ENCODE measurements around the gene MYO10.
"Not testable (repeated sequence)": the region's sequence is repeated elsewhere in the genome, so short reads cannot be mapped to it uniquely, and the experiment has no call there.

Gene MYO10

GRCh38 chr5:16742938-16743337, 193.2 kb downstream of the MYO10 start:
- Histone ChIP-seq H3K27me3 (ENCODE audit: control insufficient read depth, insufficient read depth, low read length) (no peaks in the 10 kb centered on the region), H3K36me3 (ENCODE audit: control insufficient read depth, insufficient read depth, low read length) (no peaks in the 10 kb centered on the region), H3K4me3 (ENCODE audit: low read length) (no peak overlapping the region), H3K4me1 (ENCODE audit: control insufficient read depth, insufficient read depth, low read length) (no peaks in the 10 kb centered on the region), H3K27ac (ENCODE audit: low read depth, low read length) (no peak overlapping the region), H3K9ac (ENCODE audit: low read length) (no peak overlapping the region)

- Histone ChIP-seq H3K27me3 (ENCODE audit: control insufficient read depth, insufficient read depth, low read length) (no peaks in the 10 kb centered on the region), H3K4me1 (ENCODE audit: control insufficient read depth, insufficient read depth, low read length) (no peaks in the 10 kb centered on the region), H3K36me3 (ENCODE audit: control insufficient read depth, insufficient read depth, low read length) (no peaks in the 10 kb centered on the region), H3K27ac (ENCODE audit: low read depth, low read length) (no peak overlapping the region), H3K9ac (ENCODE audit: low read length) (no peak overlapping the region), H3K4me3 (ENCODE audit: low read length) (no peak overlapping the region)
Observed at GRCh38 chr5:16740811-16741392, 195.2 kb downstream of the MYO10 start.

- Histone ChIP-seq H3K4me1 (ENCODE audit: control insufficient read depth, insufficient read depth, low read length) (no peaks in the 10 kb centered on the region), H3K9ac (ENCODE audit: low read length) (no peak overlapping the region), H3K27me3 (ENCODE audit: control insufficient read depth, insufficient read depth, low read length) (no peaks in the 10 kb centered on the region), H3K27ac (ENCODE audit: low read depth, low read length) (no peak overlapping the region), H3K36me3 (ENCODE audit: control insufficient read depth, insufficient read depth, low read length) (no peaks in the 10 kb centered on the region), H3K4me3 (ENCODE audit: low read length) (no peak overlapping the region)
Observed at GRCh38 chr5:16740066-16740810, 195.8 kb downstream of the MYO10 start.

- H3K4me3 ChIP-seq (ENCODE audit: low read length); H3K27ac ChIP-seq (ENCODE audit: low read depth, low read length); H3K36me3 ChIP-seq (ENCODE audit: control insufficient read depth, insufficient read depth, low read length); H3K27me3 ChIP-seq (ENCODE audit: control insufficient read depth, insufficient read depth, low read length); H3K9ac ChIP-seq (ENCODE audit: low read length); H3K4me1 ChIP-seq (ENCODE audit: control insufficient read depth, insufficient read depth, low read length): not testable (repeated sequence)
Observed at GRCh38 chr5:16738393-16738792, 197.7 kb downstream of the MYO10 start.

- no peaks in the 10 kb centered on the region for H3K36me3 ChIP-seq (ENCODE audit: control insufficient read depth, insufficient read depth, low read length)
- H3K9ac ChIP-seq (ENCODE audit: low read length): no peak overlapping the region
- no peaks in the 10 kb centered on the region for H3K4me1 ChIP-seq (ENCODE audit: control insufficient read depth, insufficient read depth, low read length)
- no peaks in the 10 kb centered on the region for H3K27me3 ChIP-seq (ENCODE audit: control insufficient read depth, insufficient read depth, low read length)
- H3K4me3 ChIP-seq (ENCODE audit: low read length): no peak overlapping the region
- no peak overlapping the region for H3K27ac ChIP-seq (ENCODE audit: low read depth, low read length)
Observed at GRCh38 chr5:16737620-16738364, 198.3 kb downstream of the MYO10 start.

GRCh38 chr5:16737209-16737608, 198.9 kb downstream of the MYO10 start:
- Histone ChIP-seq H3K27ac (ENCODE audit: low read depth, low read length) (no peak overlapping the region), H3K9ac (ENCODE audit: low read length) (no peak overlapping the region), H3K4me3 (ENCODE audit: low read length) (no peak overlapping the region), H3K36me3 (ENCODE audit: control insufficient read depth, insufficient read depth, low read length) (no peaks in the 10 kb centered on the region), H3K4me1 (ENCODE audit: control insufficient read depth, insufficient read depth, low read length) (no peaks in the 10 kb centered on the region), H3K27me3 (ENCODE audit: control insufficient read depth, insufficient read depth, low read length) (no peaks in the 10 kb centered on the region)

- Histone ChIP-seq H3K36me3 (ENCODE audit: control insufficient read depth, insufficient read depth, low read length) (no peaks in the 10 kb centered on the region), H3K4me1 (ENCODE audit: control insufficient read depth, insufficient read depth, low read length) (no peaks in the 10 kb centered on the region), H3K27ac (ENCODE audit: low read depth, low read length) (no peak overlapping the region), H3K27me3 (ENCODE audit: control insufficient read depth, insufficient read depth, low read length) (no peaks in the 10 kb centered on the region), H3K4me3 (ENCODE audit: low read length) (no peak overlapping the region), H3K9ac (ENCODE audit: low read length) (no peak overlapping the region)
Observed at GRCh38 chr5:16736158-16736995, 199.7 kb downstream of the MYO10 start.

GRCh38 chr5:16735101-16736060, 200.7 kb downstream of the MYO10 start:
- no peaks in the 10 kb centered on the region for H3K4me1 ChIP-seq (ENCODE audit: control insufficient read depth, insufficient read depth, low read length)
- no peaks in the 10 kb centered on the region for H3K27me3 ChIP-seq (ENCODE audit: control insufficient read depth, insufficient read depth, low read length)
- no peak overlapping the region for H3K9ac ChIP-seq (ENCODE audit: low read length)
- no peaks in the 10 kb centered on the region for H3K36me3 ChIP-seq (ENCODE audit: control insufficient read depth, insufficient read depth, low read length)
- no peak overlapping the region for H3K27ac ChIP-seq (ENCODE audit: low read depth, low read length)
- no peak overlapping the region for H3K4me3 ChIP-seq (ENCODE audit: low read length)

- Histone ChIP-seq H3K9ac (ENCODE audit: low read length) (no peak overlapping the region), H3K36me3 (ENCODE audit: control insufficient read depth, insufficient read depth, low read length) (no peaks in the 10 kb centered on the region), H3K27ac (ENCODE audit: low read depth, low read length) (no peak overlapping the region), H3K4me1 (ENCODE audit: control insufficient read depth, insufficient read depth, low read length) (no peaks in the 10 kb centered on the region), H3K4me3 (ENCODE audit: low read length) (no peak overlapping the region), H3K27me3 (ENCODE audit: control insufficient read depth, insufficient read depth, low read length) (no peaks in the 10 kb centered on the region)
Observed at GRCh38 chr5:16733331-16734006, 202.6 kb downstream of the MYO10 start.

GRCh38 chr5:16732356-16732755, 203.7 kb downstream of the MYO10 start:
- no peak overlapping the region for H3K9ac ChIP-seq (ENCODE audit: low read length)
- no peaks in the 10 kb centered on the region for H3K27me3 ChIP-seq (ENCODE audit: control insufficient read depth, insufficient read depth, low read length)
- H3K27ac ChIP-seq (ENCODE audit: low read depth, low read length): no peak overlapping the region
- no peaks in the 10 kb centered on the region for H3K36me3 ChIP-seq (ENCODE audit: control insufficient read depth, insufficient read depth, low read length)
- no peak overlapping the region for H3K4me3 ChIP-seq (ENCODE audit: low read length)
- peaks cover under 1% of the 10 kb centered on the region for H3K4me1 ChIP-seq (ENCODE audit: control insufficient read depth, insufficient read depth, low read length)

- Histone ChIP-seq H3K27ac (ENCODE audit: low read depth, low read length) (no peak overlapping the region), H3K4me1 (ENCODE audit: control insufficient read depth, insufficient read depth, low read length) (peaks cover 2% of the 10 kb centered on the region), H3K4me3 (ENCODE audit: low read length) (peak overlapping the region; percentile 18), H3K9ac (ENCODE audit: low read length) (no peak overlapping the region), H3K27me3 (ENCODE audit: control insufficient read depth, insufficient read depth, low read length) (no peaks in the 10 kb centered on the region), H3K36me3 (ENCODE audit: control insufficient read depth, insufficient read depth, low read length) (peaks cover 2% of the 10 kb centered on the region)
Observed at GRCh38 chr5:16727755-16728325, 208.2 kb downstream of the MYO10 start.

Data from rectal smooth muscle tissue (tissue), 1 donor.